NCI-H2081 treated with DMSO at 0.1 percent for 48 hours (cell line): Measurements from ENCODE around the gene REEP1.
A peak's percentile ranks its signal among the peaks of the same experiment; 100 is the strongest.
"Not testable (repeated sequence)": the region's sequence is repeated elsewhere in the genome, so short reads cannot be mapped to it uniquely, and the experiment has no call there.

Experiments
- DNase-seq: peaks from one replicate; lab custom pipeline; 2025; lab: John Stamatoyannopoulos, UW

Gene REEP1

GRCh38 chr2:86224645-86225355, 112.6 kb downstream of the REEP1 start:
- DNase-seq: no peak

- no peak for DNase-seq
Observed at GRCh38 chr2:86223927-86224560, 113.4 kb downstream of the REEP1 start.

- DNase-seq: no peak
Observed at GRCh38 chr2:86223140-86223926, 114.1 kb downstream of the REEP1 start.

- no peak for DNase-seq
Observed at GRCh38 chr2:86221066-86221684, 116.3 kb downstream of the REEP1 start.

- no peak for DNase-seq
Observed at GRCh38 chr2:86219896-86220295, 117.5 kb downstream of the REEP1 start.

- DNase-seq: no peak
Observed at GRCh38 chr2:86218124-86218523, 119.3 kb downstream of the REEP1 start.

- DNase-seq: no peak
Observed at GRCh38 chr2:86216575-86217555, 120.6 kb downstream of the REEP1 start.

GRCh38 chr2:86214503-86214832, 123.0 kb downstream of the REEP1 start:
- no peak for DNase-seq

GRCh38 chr2:86213699-86214502, 123.5 kb downstream of the REEP1 start:
- no peak for DNase-seq

- peak; percentile 44 for DNase-seq
Observed at GRCh38 chr2:86213056-86213455, 124.4 kb downstream of the REEP1 start.

GRCh38 chr2:86211796-86212188, 125.6 kb downstream of the REEP1 start:
- DNase-seq: no peak

- DNase-seq: no peak
Observed at GRCh38 chr2:86211033-86211795, 126.2 kb downstream of the REEP1 start.

- no peak for DNase-seq
Observed at GRCh38 chr2:86204458-86204857, 133.0 kb downstream of the REEP1 start.

- DNase-seq: no peak
Observed at GRCh38 chr2:86203614-86204013, 133.8 kb downstream of the REEP1 start.

GRCh38 chr2:86202702-86203101, 134.7 kb downstream of the REEP1 start:
- no peak for DNase-seq

- no peak for DNase-seq
Observed at GRCh38 chr2:86202336-86202692, 135.1 kb downstream of the REEP1 start.

GRCh38 chr2:86201671-86202335, 135.6 kb downstream of the REEP1 start:
- DNase-seq: no peak

GRCh38 chr2:86200564-86200963, 136.9 kb downstream of the REEP1 start:
- DNase-seq: not testable (repeated sequence)

GRCh38 chr2:86199834-86200177, 137.6 kb downstream of the REEP1 start:
- no peak for DNase-seq
